Mesendoderm (in vitro differentiated cells): ENCODE measurements around the gene CD3G.

Source experiments
- DNase-seq: peaks from one replicate; pipeline ENCODE4 v3.0.0; 2013
- H2AK5ac ChIP-seq: 2 replicates; pipeline ENCODE4 v1.6.1; 2013; ENCODE audit warnings: low read length, inconsistent platforms
- H2BK120ac ChIP-seq: 2 replicates; pipeline ENCODE4 v1.6.1; 2013; ENCODE audit warnings: low read depth, mild to moderate bottlenecking, low read length, moderate library complexity, mixed read lengths
- H2BK15ac ChIP-seq: replicated peaks from 2 replicates; pipeline ENCODE4 v1.6.1; 2013; ENCODE audit warnings: low read depth, mild to moderate bottlenecking, moderate library complexity
- H2BK5ac ChIP-seq: 2 replicates; pipeline ENCODE4 v1.6.1; 2013; ENCODE audit warnings: low read length, inconsistent platforms
- H3K18ac ChIP-seq: 2 replicates; pipeline ENCODE4 v1.6.1; 2013; ENCODE audit warnings: mild to moderate bottlenecking, low read length, mixed read lengths
- H3K23ac ChIP-seq: one replicate; pipeline ENCODE4 v1.6.1; 2013; ENCODE audit warnings: low read length
- H3K27ac ChIP-seq: 2 replicates; pipeline ENCODE4 v1.5.1; 2013; ENCODE audit warnings: low read depth, mild to moderate bottlenecking, inconsistent platforms, low read length, moderate library complexity
- H3K27me3 ChIP-seq: 2 replicates; pipeline ENCODE4 v1.6.1; 2013; ENCODE audit warnings: low read length, control low read depth, mild to moderate bottlenecking, inconsistent platforms; ENCODE audit not compliant: insufficient read depth, poor library complexity
- H3K36me3 ChIP-seq: 2 replicates; pipeline ENCODE4 v1.6.1; 2013; ENCODE audit warnings: low read length, inconsistent platforms; ENCODE audit not compliant: control insufficient read depth, insufficient read depth
- H3K4ac ChIP-seq: one replicate; pipeline ENCODE4 v1.6.1; 2013; ENCODE audit warnings: low read depth, mild to moderate bottlenecking, low read length, moderate library complexity
- H3K4me1 ChIP-seq: 2 replicates; pipeline ENCODE4 v1.6.1; 2013; ENCODE audit warnings: low read depth, low read length, inconsistent platforms; ENCODE audit not compliant: control insufficient read depth
- H3K4me2 ChIP-seq: 2 replicates; pipeline ENCODE4 v1.6.1; 2013; ENCODE audit warnings: low read length
- H3K4me3 ChIP-seq: 2 replicates; pipeline ENCODE4 v1.5.1; 2013; ENCODE audit warnings: mild to moderate bottlenecking, low read length
- H3K56ac ChIP-seq: one replicate; pipeline ENCODE4 v1.6.1; 2013; ENCODE audit warnings: low read length
- H3K79me1 ChIP-seq: 2 replicates; pipeline ENCODE4 v1.6.1; 2013; ENCODE audit warnings: low read length, inconsistent platforms
- H3K79me2 ChIP-seq: 2 replicates; pipeline ENCODE4 v1.6.1; 2013; ENCODE audit warnings: mild to moderate bottlenecking, low read length; ENCODE audit not compliant: control insufficient read depth, insufficient read depth
- H3K9ac ChIP-seq: 2 replicates; pipeline ENCODE4 v1.6.1; 2013; ENCODE audit warnings: low read length, inconsistent platforms
- H4K5ac ChIP-seq: one replicate; pipeline ENCODE4 v1.6.1; 2013; ENCODE audit warnings: low read length
- H4K8ac ChIP-seq: one replicate; pipeline ENCODE4 v1.6.1; 2013; ENCODE audit warnings: low read depth, mild to moderate bottlenecking, control low read depth, low read length, moderate library complexity
- WGBS: extraction: QIAGEN DNeasy Blood & Tissue Kit; methylation state at CpG from one replicate; pipeline ENCODE4 v1.1.7; 2013; ENCODE audit warnings: low lambda C conversion rate, missing lambda C conversion rate; ENCODE audit not compliant: insufficient coverage; ENCODE audit errors: extremely low coverage; 5-methylcytosine and 5-hydroxymethylcytosine counted together

CD3G gene

GRCh38 chr11:118358071-118358470 is 13.9 kb downstream of the CD3G start:
- Histone ChIP-seq H4K5ac (no peak overlapping the region), H3K79me1 (peaks cover 9% of the 10 kb centered on the region), H3K4ac (no peak overlapping the region), H3K4me2 (no peak overlapping the region), H3K36me3 (no peaks in the 10 kb centered on the region), H3K23ac (no peak overlapping the region), H2BK5ac (no peak overlapping the region), H3K27ac (no peak overlapping the region), H3K4me3 (no peak overlapping the region), H2BK120ac (no peak overlapping the region), H2AK5ac (no peak overlapping the region), H3K18ac (no peak overlapping the region), H3K56ac (no peak overlapping the region), H3K27me3 (no peaks in the 10 kb centered on the region), H2BK15ac (no peak overlapping the region), H3K79me2 (peaks cover 7% of the 10 kb centered on the region), H4K8ac (no peak overlapping the region), H3K9ac (no peak overlapping the region), H3K4me1 (peaks cover 3% of the 10 kb centered on the region)
- WGBS = no CpG with 5 or more reads among the region's 3 CpGs
- no peak for DNase-seq

DNA sequence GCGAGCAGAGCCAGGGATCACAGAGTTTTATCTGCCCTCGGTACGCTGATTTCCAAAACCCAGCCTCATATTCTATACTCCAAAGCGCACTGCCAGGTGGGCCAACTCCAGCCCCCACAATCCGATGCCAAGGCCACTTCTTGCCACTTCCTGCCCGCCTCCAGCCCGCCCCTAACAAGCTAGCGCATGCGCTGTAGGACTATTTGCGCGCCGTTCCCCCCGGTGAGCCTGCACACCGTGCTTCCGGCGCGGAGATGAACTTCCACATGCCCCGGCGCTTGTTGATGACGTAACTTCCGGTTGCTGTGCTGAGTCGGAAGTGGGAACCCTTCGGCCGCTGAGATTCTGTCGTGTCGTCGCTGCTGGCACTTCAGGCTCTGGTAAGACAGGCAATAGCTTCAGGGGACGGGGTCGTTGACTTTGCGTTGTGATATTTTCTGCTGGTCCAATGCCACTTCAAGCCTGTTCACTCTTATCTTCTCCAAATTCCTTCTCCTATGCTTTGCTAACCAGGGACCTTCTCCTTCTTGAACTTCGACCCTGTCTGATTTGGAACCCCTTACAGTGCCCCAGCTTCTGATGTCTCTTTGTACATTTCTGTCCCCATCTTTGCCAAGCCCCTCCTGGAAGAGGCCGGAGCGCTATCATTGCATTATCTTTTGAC is 15.3 kb downstream of the CD3G start, which contains the start of gene UBE4A:
Gene UBE4A, plus strand, starts transcription at position 306 of the 664 bp plus-strand sequence. CDS start 5,481 bp downstream, outside the sequence.
- Histone ChIP-seq H3K4me2 (peak within 1 kb of the TSS; percentile 95), H2AK5ac (no peak within 1 kb of the TSS), H2BK5ac (no peak within 1 kb of the TSS), H3K79me1 (peaks cover 9% of the 10 kb centered on the region), H3K27ac (no peak within 1 kb of the TSS), H3K4ac (no peak within 1 kb of the TSS), H3K4me3 (peak within 1 kb of the TSS; percentile 100), H2BK120ac (no peak within 1 kb of the TSS), H3K4me1 (peaks cover 3% of the 10 kb centered on the region), H3K79me2 (peaks cover 7% of the 10 kb centered on the region), H3K23ac (no peak within 1 kb of the TSS), H4K5ac (peak within 1 kb of the TSS; percentile 88), H2BK15ac (no peak within 1 kb of the TSS), H3K9ac (peak within 1 kb of the TSS; percentile 95), H4K8ac (peak within 1 kb of the TSS; percentile 98), H3K56ac (peak within 1 kb of the TSS; percentile 94), H3K27me3 (no peaks in the 10 kb centered on the region), H3K18ac (no peak within 1 kb of the TSS), H3K36me3 (no peaks in the 10 kb centered on the region)
- WGBS = no CpG with 5 or more reads among the region's 33 CpGs
- peak; percentile 98 for DNase-seq

DNA sequence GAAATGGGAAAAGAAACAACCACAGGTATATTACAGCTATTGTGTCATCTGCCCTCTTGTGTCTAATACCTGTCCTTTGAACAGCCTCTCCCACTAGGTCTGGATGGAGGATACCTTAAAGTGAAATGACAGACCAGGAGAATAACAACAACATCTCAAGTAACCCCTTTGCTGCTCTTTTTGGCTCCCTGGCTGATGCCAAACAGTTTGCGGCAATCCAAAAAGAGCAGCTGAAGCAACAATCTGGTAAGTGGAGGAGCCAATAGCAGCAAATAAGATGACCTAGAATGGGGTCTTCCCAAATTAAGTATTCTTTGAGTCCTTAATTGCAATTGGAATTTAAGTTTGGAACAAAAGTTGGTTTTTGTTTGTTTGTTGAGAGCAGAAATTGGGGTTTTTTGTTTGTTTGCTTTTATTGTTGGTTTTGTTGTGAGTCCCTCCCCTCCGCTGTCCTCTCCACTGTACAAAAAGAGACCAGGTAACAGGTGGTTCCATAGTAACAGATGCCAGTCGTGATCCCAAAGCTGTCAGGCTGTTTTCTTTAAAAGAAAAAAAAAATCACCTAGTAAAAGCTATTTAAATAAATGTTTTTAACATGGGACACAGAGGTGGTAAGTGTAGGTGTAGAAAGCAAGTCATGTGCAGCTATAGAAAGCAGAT is 20.9 kb downstream of the CD3G start:
- peaks cover 7% of the 10 kb centered on the region for H3K36me3 ChIP-seq
- no peak overlapping the region for H3K56ac ChIP-seq
- H2AK5ac ChIP-seq = no peak overlapping the region
- H4K8ac ChIP-seq = no peak overlapping the region
- WGBS = no CpG with 5 or more reads among the region's 3 CpGs
- H2BK5ac ChIP-seq = no peak overlapping the region
- no peak overlapping the region for H3K9ac ChIP-seq
- no peak overlapping the region for H3K4ac ChIP-seq
- no peaks in the 10 kb centered on the region for H3K27me3 ChIP-seq
- DNase-seq = no peak
- no peak overlapping the region for H3K4me2 ChIP-seq
- H3K79me2 ChIP-seq = peaks cover 4% of the 10 kb centered on the region
- no peak overlapping the region for H3K18ac ChIP-seq
- H3K4me3 ChIP-seq = no peak overlapping the region
- H2BK15ac ChIP-seq = no peak overlapping the region
- H3K23ac ChIP-seq = no peak overlapping the region
- H3K79me1 ChIP-seq = peaks cover 4% of the 10 kb centered on the region
- H2BK120ac ChIP-seq = no peak overlapping the region
- H3K4me1 ChIP-seq = peaks cover 2% of the 10 kb centered on the region
- no peak overlapping the region for H4K5ac ChIP-seq
- H3K27ac ChIP-seq = no peak overlapping the region

- Histone ChIP-seq H3K4me1 (no peaks in the 10 kb centered on the region), H3K79me1 (peaks cover 2% of the 10 kb centered on the region), H3K4me2 (no peak overlapping the region), H4K8ac (no peak overlapping the region), H3K23ac (no peak overlapping the region), H3K9ac (no peak overlapping the region), H3K4ac (no peak overlapping the region), H2BK120ac (no peak overlapping the region), H4K5ac (no peak overlapping the region), H2AK5ac (no peak overlapping the region), H2BK15ac (no peak overlapping the region), H3K36me3 (peaks cover 7% of the 10 kb centered on the region), H3K79me2 (peaks cover 2% of the 10 kb centered on the region), H2BK5ac (no peak overlapping the region), H3K18ac (no peak overlapping the region), H3K56ac (no peak overlapping the region), H3K4me3 (no peak overlapping the region), H3K27me3 (no peaks in the 10 kb centered on the region), H3K27ac (no peak overlapping the region)
- no CpG with 5 or more reads among the region's 1 CpG for WGBS
- no peak for DNase-seq
Measured at GRCh38 chr11:118366287-118366686, 22.1 kb downstream of the CD3G start.

GRCh38 chr11:118370774-118371173 is 26.6 kb downstream of the CD3G start:
- no CpG with 5 or more reads among the region's 4 CpGs for WGBS
- Histone ChIP-seq H3K36me3 (peaks cover 14% of the 10 kb centered on the region), H2BK15ac (no peak overlapping the region)

More at GRCh38 chr11:118370774-118371173, 26.6 kb downstream of the CD3G start:
- Histone ChIP-seq H3K4me2 (no peak overlapping the region), H2BK120ac (no peak overlapping the region), H3K27me3 (no peaks in the 10 kb centered on the region), H3K27ac (no peak overlapping the region), H3K18ac (no peak overlapping the region), H3K79me2 (no peaks in the 10 kb centered on the region), H3K23ac (no peak overlapping the region), H2AK5ac (no peak overlapping the region), H2BK5ac (no peak overlapping the region), H4K5ac (no peak overlapping the region), H3K4me3 (no peak overlapping the region), H3K56ac (no peak overlapping the region), H3K9ac (no peak overlapping the region), H4K8ac (no peak overlapping the region), H3K79me1 (no peaks in the 10 kb centered on the region), H3K4me1 (no peaks in the 10 kb centered on the region), H3K4ac (no peak overlapping the region)
- no peak for DNase-seq
